Liver (tissue), 9 donors: ENCODE data around the gene SPACDR. TPM values are rescaled to one million over a fixed set of nuclear protein-coding genes. Genes with fewer than 3 reads are reported as not detected.

Experiments
- DNase-seq: peaks from one replicate; pipeline ENCODE4 v3.0.0-alpha.2; 2017; ENCODE audit warnings: low spot score
- H3K27ac ChIP-seq, 2 donors: one replicate each; pipeline ENCODE4 v1.7.0; 2013; ENCODE audit warnings: inconsistent platforms in 2 of 2, low read length in 2 of 2, control low read depth in 1 of 2, low read depth in 1 of 2, mild to moderate bottlenecking in 1 of 2
- H3K27me3 ChIP-seq, 4 donors: one replicate each; pipeline versions ENCODE4 v1.6.1 to v1.7.0; 2013; ENCODE audit warnings: low read length in 3 of 4, inconsistent platforms in 1 of 4, mild to moderate bottlenecking in 1 of 4, moderate library complexity in 1 of 4; ENCODE audit not compliant: control insufficient read depth in 4 of 4, insufficient read depth in 4 of 4
- H3K36me3 ChIP-seq, 4 donors: one replicate each; pipeline versions ENCODE4 v1.6.1 to v1.7.0; 2013; ENCODE audit warnings: low read length in 3 of 4, mild to moderate bottlenecking in 3 of 4, low read depth in 1 of 4, moderate library complexity in 1 of 4; ENCODE audit not compliant: control insufficient read depth in 4 of 4, insufficient read depth in 3 of 4
- H3K4me1 ChIP-seq, 4 donors: one replicate each; pipeline versions ENCODE4 v1.6.1 to v1.7.0; 2013; ENCODE audit warnings: low read length in 3 of 4, mild to moderate bottlenecking in 3 of 4, moderate library complexity in 1 of 4; ENCODE audit not compliant: control insufficient read depth in 4 of 4, insufficient read depth in 4 of 4
- H3K4me3 ChIP-seq, 3 donors: one replicate each; pipeline versions ENCODE4 v1.6.1 to v1.7.0; 2013; ENCODE audit warnings: low read length in 3 of 3, control low read depth in 1 of 3, low read depth in 1 of 3, mild to moderate bottlenecking in 1 of 3
- H3K9ac ChIP-seq, 2 donors: one replicate each; pipeline ENCODE4 v1.7.0; 2013; ENCODE audit warnings: low read length in 2 of 2, mild to moderate bottlenecking in 2 of 2, moderate library complexity in 2 of 2, control low read depth in 1 of 2, low read depth in 1 of 2
- H3K9me3 ChIP-seq, 4 donors: one replicate each; pipeline versions ENCODE4 v1.6.1 to v1.7.0; 2013; ENCODE audit warnings: low read length in 3 of 4; ENCODE audit not compliant: control insufficient read depth in 4 of 4
- EGR1 ChIP-seq, 2 donors: IDR thresholded peaks; 2 replicates each; pipeline ENCODE4 v1.6.1; 2016 to 2018; ENCODE audit warnings: antibody characterized with exemption in 2 of 2, low read depth in 2 of 2
- FOXA1 ChIP-seq: IDR thresholded peaks from 2 replicates; pipeline ENCODE4 v1.6.1; 2016; ENCODE audit warnings: antibody characterized with exemption
- FOXA2 ChIP-seq: IDR thresholded peaks from 2 replicates; pipeline ENCODE4 v1.6.1; 2016; ENCODE audit warnings: antibody characterized with exemption
- GABPA ChIP-seq, 2 donors: IDR thresholded peaks in 1 of 2; conservative IDR thresholded peaks in 1 of 2; 2 replicates each; pipeline ENCODE4 v1.6.1; 2016; ENCODE audit warnings: antibody characterized with exemption in 2 of 2, mild to moderate bottlenecking in 1 of 2, moderate library complexity in 1 of 2
- HNF4A ChIP-seq, 2 donors: conservative IDR thresholded peaks; 2 replicates each; pipeline ENCODE4 v1.6.1; 2016; ENCODE audit warnings: antibody characterized with exemption in 2 of 2, mild to moderate bottlenecking in 2 of 2
- HNF4G ChIP-seq: IDR thresholded peaks from 2 replicates; pipeline ENCODE4 v1.6.1; 2016; ENCODE audit warnings: antibody characterized with exemption
- JUND ChIP-seq, 2 donors: IDR thresholded peaks; 2 replicates each; pipeline ENCODE4 v1.6.1; 2016; ENCODE audit warnings: antibody characterized with exemption in 2 of 2
- MAX ChIP-seq: IDR thresholded peaks from 2 replicates; pipeline ENCODE4 v1.6.1; 2016; ENCODE audit warnings: antibody characterized with exemption
- NR2F2 ChIP-seq: IDR thresholded peaks from 2 replicates; pipeline ENCODE4 v1.6.1; 2016; ENCODE audit warnings: antibody characterized with exemption
- RAD21 ChIP-seq, 2 donors: IDR thresholded peaks; 2 replicates each; pipeline ENCODE4 v1.6.1; 2016; ENCODE audit warnings: antibody characterized with exemption in 2 of 2, mild to moderate bottlenecking in 2 of 2
- RXRA ChIP-seq, 2 donors: IDR thresholded peaks; 2 replicates each; pipeline ENCODE4 v1.6.1; 2017 to 2018; ENCODE audit warnings: antibody characterized with exemption in 2 of 2, mild to moderate bottlenecking in 1 of 2
- SP1 ChIP-seq: IDR thresholded peaks from 2 replicates; pipeline ENCODE4 v1.6.1; 2018; ENCODE audit warnings: antibody characterized with exemption, mild to moderate bottlenecking
- TAF1 ChIP-seq: conservative IDR thresholded peaks from 2 replicates; pipeline ENCODE4 v1.6.1; 2016; ENCODE audit warnings: antibody characterized with exemption, mild to moderate bottlenecking
- YY1 ChIP-seq: IDR thresholded peaks from 2 replicates; pipeline ENCODE4 v1.6.1; 2016; ENCODE audit warnings: antibody characterized with exemption, mild to moderate bottlenecking
- ZBTB33 ChIP-seq: IDR thresholded peaks from 2 replicates; pipeline ENCODE4 v1.6.1; 2016; ENCODE audit warnings: antibody characterized with exemption
- WGBS: extraction: QIAGEN DNeasy Blood & Tissue Kit; methylation state at CpG from one replicate; pipeline ENCODE4 v1.1.7; 2013; 5-methylcytosine and 5-hydroxymethylcytosine counted together
- polyA plus RNA-seq, 2 donors: library from polyadenylated mRNA; stranded (reverse) in 1 of 2; unstranded in 1 of 2; fragments of 200-250 nt in 1 of 2; fragments of >200 nt in 1 of 2; fragmentation: Nextera tagmentation in 1 of 2; extraction: Ambion mirVana in 1 of 2; gene quantifications; one replicate each; pipeline versions ENCODE4 v1.2.1 to v1.2.3, GENCODE V29; 2013 to 2015
- total RNA-seq, 2 donors: library from RNA; depleted of rRNA; stranded (reverse); fragments of >200 nt; gene quantifications; one replicate each; pipeline ENCODE4 v1.2.3, GENCODE V29; 2014
- TF ChIP-seq, protein P1 (sequence below): fragments of 150-350 bp; IDR thresholded peaks from 2 replicates; pipeline ENCODE4 v1.5.1; 2017; ENCODE audit warnings: improper control_type of control experiment, low read depth, low read length; ENCODE audit not compliant: missing input control
- TF ChIP-seq, protein P2 (sequence below): IDR thresholded peaks from 2 replicates; pipeline ENCODE4 v1.6.1; 2016; ENCODE audit warnings: antibody characterized with exemption, mild to moderate bottlenecking
- TF ChIP-seq, protein P3 (sequence below): IDR thresholded peaks from 2 replicates; pipeline ENCODE4 v1.6.1; 2016; ENCODE audit warnings: antibody characterized with exemption
- donor health status: healthy.
- donor health status: healthy.
- donor health status: healthy.
- donor health status: healthy.
- donor health status: healthy.

SPACDR gene
- total and polyA plus RNA-seq, 4 donors: 0.06 to 0.33 (median 0.17) TPM; not detected in 1

- DNase-seq: peak; percentile 35
Measured at GRCh38 chr7:100485471-100485876, 21.4 kb upstream of the SPACDR start.

More at GRCh38 chr7:100485471-100485876, 21.4 kb upstream of the SPACDR start:
- Histone ChIP-seq H3K4me1 (peaks cover 0 to 10% (median 3%) of the 10 kb centered on the region in 4 donors), H3K27me3 (no peaks in the 10 kb centered on the region), H3K36me3 (no peaks in the 10 kb centered on the region), H3K9me3 (no peaks in the 10 kb centered on the region), H3K4me3 (no peak overlapping the region), H3K9ac (no peak overlapping the region), H3K27ac (no peak overlapping the region)
- WGBS: 75% methylated on average over 4 of the region's 4 CpGs
- TF ChIP-seq ZBTB33 (no peak), HNF4G (no peak), SP1 (no peak), NR2F2 (no peak), FOXA2 (no peak), MAX (no peak), TAF1 (no peak), RAD21 (IDR thresholded peaks at IDR 0.05) (no peak), JUND (IDR thresholded peaks at IDR 0.05) (no peak), YY1 (no peak), HNF4A (conservative IDR thresholded peaks at IDR 0.05) (no peak), EGR1 (IDR thresholded peaks at IDR 0.05; ENCODE audit: low read depth in 2 of 2) (no peak), RXRA (IDR thresholded peaks at IDR 0.05) (no peak), FOXA1 (no peak), GABPA (IDR thresholded peaks at IDR 0.05 in 1 of 2, conservative IDR thresholded peaks at IDR 0.05 in 1 of 2) (no peak)
- TF ChIP-seq, protein P1, sequence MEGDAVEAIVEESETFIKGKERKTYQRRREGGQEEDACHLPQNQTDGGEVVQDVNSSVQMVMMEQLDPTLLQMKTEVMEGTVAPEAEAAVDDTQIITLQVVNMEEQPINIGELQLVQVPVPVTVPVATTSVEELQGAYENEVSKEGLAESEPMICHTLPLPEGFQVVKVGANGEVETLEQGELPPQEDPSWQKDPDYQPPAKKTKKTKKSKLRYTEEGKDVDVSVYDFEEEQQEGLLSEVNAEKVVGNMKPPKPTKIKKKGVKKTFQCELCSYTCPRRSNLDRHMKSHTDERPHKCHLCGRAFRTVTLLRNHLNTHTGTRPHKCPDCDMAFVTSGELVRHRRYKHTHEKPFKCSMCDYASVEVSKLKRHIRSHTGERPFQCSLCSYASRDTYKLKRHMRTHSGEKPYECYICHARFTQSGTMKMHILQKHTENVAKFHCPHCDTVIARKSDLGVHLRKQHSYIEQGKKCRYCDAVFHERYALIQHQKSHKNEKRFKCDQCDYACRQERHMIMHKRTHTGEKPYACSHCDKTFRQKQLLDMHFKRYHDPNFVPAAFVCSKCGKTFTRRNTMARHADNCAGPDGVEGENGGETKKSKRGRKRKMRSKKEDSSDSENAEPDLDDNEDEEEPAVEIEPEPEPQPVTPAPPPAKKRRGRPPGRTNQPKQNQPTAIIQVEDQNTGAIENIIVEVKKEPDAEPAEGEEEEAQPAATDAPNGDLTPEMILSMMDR: no peak
- TF ChIP-seq, protein P2, sequence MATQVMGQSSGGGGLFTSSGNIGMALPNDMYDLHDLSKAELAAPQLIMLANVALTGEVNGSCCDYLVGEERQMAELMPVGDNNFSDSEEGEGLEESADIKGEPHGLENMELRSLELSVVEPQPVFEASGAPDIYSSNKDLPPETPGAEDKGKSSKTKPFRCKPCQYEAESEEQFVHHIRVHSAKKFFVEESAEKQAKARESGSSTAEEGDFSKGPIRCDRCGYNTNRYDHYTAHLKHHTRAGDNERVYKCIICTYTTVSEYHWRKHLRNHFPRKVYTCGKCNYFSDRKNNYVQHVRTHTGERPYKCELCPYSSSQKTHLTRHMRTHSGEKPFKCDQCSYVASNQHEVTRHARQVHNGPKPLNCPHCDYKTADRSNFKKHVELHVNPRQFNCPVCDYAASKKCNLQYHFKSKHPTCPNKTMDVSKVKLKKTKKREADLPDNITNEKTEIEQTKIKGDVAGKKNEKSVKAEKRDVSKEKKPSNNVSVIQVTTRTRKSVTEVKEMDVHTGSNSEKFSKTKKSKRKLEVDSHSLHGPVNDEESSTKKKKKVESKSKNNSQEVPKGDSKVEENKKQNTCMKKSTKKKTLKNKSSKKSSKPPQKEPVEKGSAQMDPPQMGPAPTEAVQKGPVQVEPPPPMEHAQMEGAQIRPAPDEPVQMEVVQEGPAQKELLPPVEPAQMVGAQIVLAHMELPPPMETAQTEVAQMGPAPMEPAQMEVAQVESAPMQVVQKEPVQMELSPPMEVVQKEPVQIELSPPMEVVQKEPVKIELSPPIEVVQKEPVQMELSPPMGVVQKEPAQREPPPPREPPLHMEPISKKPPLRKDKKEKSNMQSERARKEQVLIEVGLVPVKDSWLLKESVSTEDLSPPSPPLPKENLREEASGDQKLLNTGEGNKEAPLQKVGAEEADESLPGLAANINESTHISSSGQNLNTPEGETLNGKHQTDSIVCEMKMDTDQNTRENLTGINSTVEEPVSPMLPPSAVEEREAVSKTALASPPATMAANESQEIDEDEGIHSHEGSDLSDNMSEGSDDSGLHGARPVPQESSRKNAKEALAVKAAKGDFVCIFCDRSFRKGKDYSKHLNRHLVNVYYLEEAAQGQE: no peak
- TF ChIP-seq, protein P3, sequence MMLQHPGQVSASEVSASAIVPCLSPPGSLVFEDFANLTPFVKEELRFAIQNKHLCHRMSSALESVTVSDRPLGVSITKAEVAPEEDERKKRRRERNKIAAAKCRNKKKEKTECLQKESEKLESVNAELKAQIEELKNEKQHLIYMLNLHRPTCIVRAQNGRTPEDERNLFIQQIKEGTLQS: no peak
